Measurements from ENCODE around the gene GBX2. TPM values are rescaled to one million over a fixed set of nuclear protein-coding genes. Genes with fewer than 3 reads are reported as not detected.

GBX2 gene
- total and polyA plus RNA-seq, 7 donors: not detected

DNA sequence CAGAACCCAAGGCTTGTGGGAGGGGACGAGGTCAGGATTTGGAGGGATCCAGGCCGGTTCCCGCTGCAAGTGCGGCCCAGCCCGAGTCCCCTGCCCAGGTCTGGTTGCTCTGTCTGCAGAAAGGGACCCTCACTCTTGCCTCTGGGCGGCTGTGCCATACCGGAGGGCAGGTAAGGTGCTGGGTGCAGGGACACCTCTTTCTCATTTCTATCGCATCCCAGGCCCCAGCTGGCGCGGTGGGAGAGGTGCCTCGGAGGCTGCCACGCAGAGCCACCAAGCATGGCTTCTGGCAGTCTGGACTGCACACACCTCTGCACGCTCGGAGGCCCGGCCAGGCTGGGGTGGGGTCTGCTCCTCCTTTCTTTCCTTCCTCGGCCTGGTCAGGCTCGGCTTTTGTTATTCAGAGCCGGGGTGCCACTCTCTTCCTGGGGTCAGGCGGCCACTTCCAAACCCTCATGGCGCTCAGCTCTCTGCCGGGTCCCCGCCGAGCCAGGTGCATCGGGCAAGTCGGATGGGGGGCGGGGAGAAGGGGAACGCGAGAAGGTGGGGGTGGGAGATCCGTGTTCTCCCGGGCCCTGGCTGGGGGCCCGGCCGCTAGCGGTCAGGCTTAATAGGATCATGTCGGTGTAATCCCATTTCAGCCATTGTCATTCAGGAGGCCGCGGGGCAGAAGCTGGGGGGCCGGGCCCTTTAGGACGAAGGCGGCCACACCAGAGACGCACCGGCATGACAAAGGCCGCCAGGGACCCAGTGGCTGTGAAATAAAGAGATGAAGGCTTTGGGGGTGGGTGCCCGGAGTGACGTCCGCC is 9.0 kb downstream of the GBX2 start:
- peaks cover 4% of the 10 kb centered on the region for H3K4me1 ChIP-seq
- H3K9me3 ChIP-seq: no peaks in the 10 kb centered on the region
- H3K4me3 ChIP-seq: no peak overlapping the region
- no peak overlapping the region for H3K27ac ChIP-seq
- TF ChIP-seq, protein P1, sequence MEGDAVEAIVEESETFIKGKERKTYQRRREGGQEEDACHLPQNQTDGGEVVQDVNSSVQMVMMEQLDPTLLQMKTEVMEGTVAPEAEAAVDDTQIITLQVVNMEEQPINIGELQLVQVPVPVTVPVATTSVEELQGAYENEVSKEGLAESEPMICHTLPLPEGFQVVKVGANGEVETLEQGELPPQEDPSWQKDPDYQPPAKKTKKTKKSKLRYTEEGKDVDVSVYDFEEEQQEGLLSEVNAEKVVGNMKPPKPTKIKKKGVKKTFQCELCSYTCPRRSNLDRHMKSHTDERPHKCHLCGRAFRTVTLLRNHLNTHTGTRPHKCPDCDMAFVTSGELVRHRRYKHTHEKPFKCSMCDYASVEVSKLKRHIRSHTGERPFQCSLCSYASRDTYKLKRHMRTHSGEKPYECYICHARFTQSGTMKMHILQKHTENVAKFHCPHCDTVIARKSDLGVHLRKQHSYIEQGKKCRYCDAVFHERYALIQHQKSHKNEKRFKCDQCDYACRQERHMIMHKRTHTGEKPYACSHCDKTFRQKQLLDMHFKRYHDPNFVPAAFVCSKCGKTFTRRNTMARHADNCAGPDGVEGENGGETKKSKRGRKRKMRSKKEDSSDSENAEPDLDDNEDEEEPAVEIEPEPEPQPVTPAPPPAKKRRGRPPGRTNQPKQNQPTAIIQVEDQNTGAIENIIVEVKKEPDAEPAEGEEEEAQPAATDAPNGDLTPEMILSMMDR (IDR thresholded peaks at IDR 0.05): no peak
- no peak for ATAC-seq
- 54 to 63% (median 56%) methylated on average over 40 to 45 of the region's 45 CpGs for WGBS, 3 donors
- H3K36me3 ChIP-seq (ENCODE audit: insufficient read depth in 1 of 2, low read depth in 1 of 2): no peaks in the 10 kb centered on the region
- peaks cover 0 to 51% (median 21%) of the 10 kb centered on the region in 3 donors for H3K27me3 ChIP-seq (ENCODE audit: insufficient read depth in 3 of 3, low read length in 2 of 3)
- intact Hi-C loops (cut with DNase I): no loop called here
- no peak for DNase-seq

DNA sequence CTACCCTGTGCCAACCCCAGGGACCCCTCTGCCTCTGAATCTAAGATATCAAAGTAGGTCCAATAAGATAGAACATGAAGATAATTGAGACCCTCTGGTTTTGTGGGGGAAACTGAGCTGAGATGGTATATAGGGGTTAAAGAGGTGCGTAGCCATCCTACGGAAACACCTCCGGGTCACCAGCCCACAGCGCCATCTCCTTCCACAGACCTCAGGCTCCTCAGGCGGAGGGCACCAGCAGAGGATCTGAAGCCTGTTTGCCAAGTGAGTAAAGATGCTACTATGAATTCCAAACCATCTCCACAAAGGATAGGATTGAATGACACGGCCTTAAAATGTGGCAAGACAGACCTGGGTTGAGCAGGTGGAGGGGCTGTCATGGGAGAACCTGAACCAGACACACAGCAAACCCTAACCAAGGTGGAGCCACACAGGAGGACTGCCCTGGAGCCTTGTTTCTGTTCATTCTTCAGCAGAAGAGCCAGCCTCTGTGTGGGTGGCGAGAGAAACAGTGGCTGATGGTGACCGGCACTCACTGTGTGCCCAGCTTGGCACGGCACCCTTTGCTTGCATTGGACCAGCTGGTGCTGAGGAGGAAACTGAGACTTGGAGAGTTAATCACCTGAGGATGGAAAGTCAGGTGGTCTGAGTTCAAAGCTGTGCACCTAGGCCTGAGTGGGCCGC is 10.2 kb downstream of the GBX2 start:
- H3K4me3 ChIP-seq: no peak overlapping the region
- ATAC-seq: no peak
- H3K27ac ChIP-seq: no peak overlapping the region
- H3K36me3 ChIP-seq (ENCODE audit: insufficient read depth in 1 of 2, low read depth in 1 of 2): no peaks in the 10 kb centered on the region
- TF ChIP-seq, protein P1 (IDR thresholded peaks at IDR 0.05): no peak
- DNase-seq: no peak
- peaks cover 7% of the 10 kb centered on the region for H3K9me3 ChIP-seq
- WGBS, 3 donors: 82 to 90% (median 89%) methylated on average over 10 of the region's 10 CpGs
- peaks cover 0 to 39% (median 9%) of the 10 kb centered on the region in 3 donors for H3K27me3 ChIP-seq (ENCODE audit: insufficient read depth in 3 of 3, low read length in 2 of 3)
- no peaks in the 10 kb centered on the region for H3K4me1 ChIP-seq
- intact Hi-C loops (cut with DNase I): no loop called here

GRCh38 chr2:236157366-236157765 is 10.8 kb downstream of the GBX2 start:
- Histone ChIP-seq H3K27me3 (ENCODE audit: insufficient read depth in 3 of 3, low read length in 2 of 3) (peaks cover 0 to 33% (median 9%) of the 10 kb centered on the region in 3 donors), H3K9me3 (peaks cover 11% of the 10 kb centered on the region), H3K36me3 (ENCODE audit: insufficient read depth in 1 of 2, low read depth in 1 of 2) (no peaks in the 10 kb centered on the region), H3K27ac (no peak overlapping the region), H3K4me3 (no peak overlapping the region), H3K4me1 (no peaks in the 10 kb centered on the region)
- intact Hi-C loops (cut with DNase I): no loop called here
- 90 to 92% (median 90%) methylated on average over 6 of the region's 6 CpGs for WGBS, 3 donors
- DNase-seq (no peak), ATAC-seq (no peak)
- TF ChIP-seq, protein P1 (IDR thresholded peaks at IDR 0.05): no peak

DNA sequence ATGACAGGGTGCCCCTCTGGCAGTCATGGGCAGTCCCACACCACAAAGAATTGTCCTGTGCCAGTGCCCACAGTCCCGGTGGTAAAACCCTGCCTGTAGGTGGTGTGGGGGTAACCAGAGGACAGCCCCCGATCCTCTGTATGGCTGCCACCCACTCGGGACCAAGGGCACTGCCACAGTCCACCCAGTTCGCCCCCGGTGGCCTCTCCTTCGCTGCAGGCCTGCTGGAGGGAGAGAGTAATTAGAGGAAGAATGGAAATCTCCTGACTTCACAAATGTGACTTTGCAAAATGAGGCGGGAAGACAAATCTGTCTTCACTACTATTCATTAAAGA is 11.4 kb downstream of the GBX2 start:
- DNase-seq (no peak), ATAC-seq (no peak)
- Histone ChIP-seq H3K4me1 (no peaks in the 10 kb centered on the region), H3K27ac (no peak overlapping the region), H3K4me3 (no peak overlapping the region), H3K9me3 (peaks cover 11% of the 10 kb centered on the region), H3K27me3 (ENCODE audit: insufficient read depth in 3 of 3, low read length in 2 of 3) (peaks cover 0 to 27% (median 7%) of the 10 kb centered on the region in 3 donors), H3K36me3 (ENCODE audit: insufficient read depth in 1 of 2, low read depth in 1 of 2) (no peaks in the 10 kb centered on the region)
- intact Hi-C loops (cut with DNase I): no loop called here
- TF ChIP-seq, protein P1 (IDR thresholded peaks at IDR 0.05): no peak
- 85 to 90% (median 89%) methylated on average over 7 of the region's 7 CpGs for WGBS, 3 donors
